ENCODE results near the gene TNFAIP8L1. TPM values are rescaled to one million over a fixed set of nuclear protein-coding genes. Genes with fewer than 3 reads are reported as not detected.

TNFAIP8L1 gene
- total RNA-seq, 1 experiment from 2014 or later, result 22.2 TPM

- TF ChIP-seq REST (IDR thresholded peaks at IDR 0.05; ENCODE audit: low read depth) (no peak), SIN3A (IDR thresholded peaks at IDR 0.05; ENCODE audit: low read depth) (no peak), ATF3 (IDR thresholded peaks at IDR 0.05) (no peak), ZFX (IDR thresholded peaks at IDR 0.05) (peak; percentile 82; the same call in 1 of the 2 replicates), CBX3 (IDR thresholded peaks at IDR 0.05; ENCODE audit: low read depth) (no peak), SRF (IDR thresholded peaks at IDR 0.05; ENCODE audit: low read depth) (no peak), EZH2 (IDR thresholded peaks at IDR 0.05) (no peak)
Observed at GRCh38 chr19:4669723-4670480, 30.6 kb downstream of the TNFAIP8L1 start, which contains the start of gene MYDGF (continued).

- intact Hi-C loops (cut with micrococcal nuclease), result loop anchor here (2.0 kb wide), 1 partner anchor 119 kb away; the partner anchor contains the start of gene FEM1A
- BruUV-seq (replicated peaks), result TSS peak; percentile 89
- ATAC-seq (0 out of 2 replicates have a peak, but pooled peaks have one; percentile 9), DNase-seq (ENCODE audit: low read depth, low spot score) (no peak)
- CTCF ChIA-PET, result interaction anchor here (1.0 to 1.6 kb wide), 3 partner anchors 9 to 120 kb away, joined by 3 to 7 read pairs (median 4); partner anchors contain the start of gene FEM1A
- H2AFZ ChIP-seq (ENCODE audit: low read depth, low read length, poor library complexity, severe bottlenecking), result peak overlapping the region; percentile 92
- H3K4me1 ChIP-seq (ENCODE audit: control insufficient read depth in 1 of 2, insufficient read depth in 2 of 2, low read length in 2 of 2), result peaks cover 18 to 25% of the 10 kb centered on the region in 2 experiments
- H3K4me2 ChIP-seq (ENCODE audit: low read length), result peak overlapping the region; percentile 97
- H3K79me2 ChIP-seq (ENCODE audit: insufficient read depth, low read length), result peaks cover 29% of the 10 kb centered on the region
- H3K27ac ChIP-seq (ENCODE audit: low read depth, low read length), result peak overlapping the region; percentile 92
- POLR2A ChIA-PET, result interaction anchor here (1.0 kb wide), 1 partner anchor 120 kb away, joined by 3 read pairs; no protein-coding TSS in a partner anchor
- H3K36me3 ChIP-seq (ENCODE audit: control insufficient read depth in 1 of 2, insufficient read depth in 2 of 2, low read length in 2 of 2), result peaks cover 10 to 16% of the 10 kb centered on the region in 2 experiments; a peak in 3 of 4 replicates
- H3K27me3 ChIP-seq (ENCODE audit: insufficient read depth, low read length), result no peaks in the 10 kb centered on the region
- no peaks in the 10 kb centered on the region for H3K9me2 ChIP-seq (ENCODE audit: insufficient read depth)
- RAD21 ChIA-PET (ENCODE audit: low non-redundant PET in 1 of 2, low total read pairs in 2 of 2, uncharacterized antibody in 2 of 2, unreplicated experiment in 2 of 2), result no interaction called here
- H3K9me3 ChIP-seq (ENCODE audit: control insufficient read depth in 1 of 2, insufficient read depth in 1 of 2, low read depth in 1 of 2, low read length in 2 of 2), result no peaks in the 10 kb centered on the region
- H3K4me3 ChIP-seq (replicated peaks in 1 of 2; ENCODE audit: low read depth in 1 of 2, low read length in 2 of 2), result peak overlapping the region; percentile 33 to 95
- no peaks in the 10 kb centered on the region for H4K20me1 ChIP-seq (ENCODE audit: insufficient read depth)
- H3K9ac ChIP-seq (ENCODE audit: low read length), result peak overlapping the region; percentile 42
- TF ChIP-seq EGR1 (IDR thresholded peaks at IDR 0.05; ENCODE audit: low read depth) (no peak), SRF (IDR thresholded peaks at IDR 0.05; ENCODE audit: low read depth) (no peak), MAX (IDR thresholded peaks at IDR 0.05) (no peak; the same call in 1 of the 2 replicates), YY1 (IDR thresholded peaks at IDR 0.05; ENCODE audit: extremely low read depth, insufficient replicate concordance, low read depth, low read length) (no peak), TCF7L2 (IDR thresholded peaks at IDR 0.05; ENCODE audit: borderline replicate concordance, extremely low read depth, insufficient read depth, insufficient read length) (no peak), CTCF (IDR thresholded peaks at IDR 0.05 in 2 of 3, conservative IDR thresholded peaks at IDR 0.05 in 1 of 3; ENCODE audit: borderline replicate concordance in 1 of 3, insufficient read depth in 1 of 3, low read depth in 2 of 3, low read length in 2 of 3) (no peak), RAD21 (IDR thresholded peaks at IDR 0.05; ENCODE audit: low read depth) (no peak), EZH2phosphoT487 (IDR thresholded peaks at IDR 0.05; ENCODE audit: borderline replicate concordance) (no peak), ZNF274 (IDR thresholded peaks at IDR 0.05; ENCODE audit: low read depth, low read length) (no peak), CEBPB (IDR thresholded peaks at IDR 0.05; ENCODE audit: low read depth) (no peak), EZH2 (IDR thresholded peaks at IDR 0.05) (no peak), ATF3 (IDR thresholded peaks at IDR 0.05) (no peak)
Observed at GRCh38 chr19:4671185-4671851, 32.0 kb downstream of the TNFAIP8L1 start.

Data from HCT116 (cell line).